Lung (tissue), 12 donors: ENCODE results near the gene AMBRA1. TPM values are rescaled to one million over a fixed set of nuclear protein-coding genes. Genes with fewer than 3 reads are reported as not detected.

ENCODE experiments used
- ATAC-seq: fragments of 200-7000 bp; cut with Tn5 transposase; one replicate; pipeline ENCODE4 v1.9.1; 2020; ENCODE audit warnings: moderate number of reproducible peaks; ENCODE audit not compliant: insufficient read depth, low FRiP score
- DNase-seq, 3 donors: peaks; one replicate each; pipeline ENCODE4 v3.0.0-alpha.2; 2013 to 2017
- H3K27ac ChIP-seq, 2 donors: one replicate each; pipeline ENCODE4 v1.5.1; 2013; ENCODE audit warnings: mild to moderate bottlenecking in 2 of 2, moderate library complexity in 2 of 2, control low read depth in 1 of 2, inconsistent platforms in 1 of 2, low read depth in 1 of 2, low read length in 1 of 2
- H3K27me3 ChIP-seq, 3 donors: one replicate each; pipeline ENCODE4 v1.5.1; 2013; ENCODE audit warnings: low read length in 2 of 3; ENCODE audit not compliant: control insufficient read depth in 3 of 3, insufficient read depth in 3 of 3
- H3K36me3 ChIP-seq, 4 donors: one replicate each; pipeline ENCODE4 v1.5.1; 2013; ENCODE audit warnings: low read length in 4 of 4, mild to moderate bottlenecking in 1 of 4, moderate library complexity in 1 of 4; ENCODE audit not compliant: control insufficient read depth in 4 of 4, insufficient read depth in 4 of 4
- H3K4me1 ChIP-seq, 5 donors: one replicate each; pipeline ENCODE4 v1.5.1; 2013; ENCODE audit warnings: low read length in 5 of 5, mild to moderate bottlenecking in 2 of 5, moderate library complexity in 1 of 5; ENCODE audit not compliant: control insufficient read depth in 5 of 5, insufficient read depth in 5 of 5
- H3K4me3 ChIP-seq: one replicate; pipeline ENCODE4 v1.5.1; 2013; ENCODE audit warnings: mild to moderate bottlenecking, control low read depth, moderate library complexity
- H3K9ac ChIP-seq, 2 donors: one replicate each; pipeline ENCODE4 v1.5.1; 2013; ENCODE audit warnings: low read length in 2 of 2, control low read depth in 1 of 2; ENCODE audit not compliant: insufficient read depth in 1 of 2
- H3K9me3 ChIP-seq, 4 donors: one replicate each; pipeline ENCODE4 v1.5.1; 2013; ENCODE audit warnings: low read length in 3 of 4, mild to moderate bottlenecking in 1 of 4, moderate library complexity in 1 of 4; ENCODE audit not compliant: control insufficient read depth in 4 of 4, insufficient read depth in 3 of 4
- CTCF ChIP-seq: IDR thresholded peaks from 2 replicates; pipeline ENCODE4 v1.5.1; 2012; ENCODE audit warnings: mild to moderate bottlenecking; ENCODE audit errors: control extremely low read depth, extremely low read depth
- WGBS, 2 donors: extraction: QIAGEN DNeasy Blood & Tissue Kit; methylation state at CpG; one replicate each; pipeline ENCODE4 v1.1.7; 2013; 5-methylcytosine and 5-hydroxymethylcytosine counted together
- polyA plus RNA-seq, 2 donors: library from polyadenylated mRNA; stranded (reverse); fragments of 200-250 nt; gene quantifications; one replicate each; pipeline ENCODE4 v1.2.1, GENCODE V29; 2013
- total RNA-seq, 2 donors: library from RNA; depleted of rRNA in 1 of 2; stranded (reverse); fragments of >200 nt in 1 of 2; gene quantifications; one replicate each; pipeline ENCODE4 v1.2.1, GENCODE V29; 2014 to 2021
- donor health status: control.
- donor health status: control.
- donor health status: Bipolar disorder and iron deficiency.
- donor health status: healthy.
- donor health status: DM: yes; HTN: yes; CAD: no.

The AMBRA1 gene
- total and polyA plus RNA-seq, 4 donors: 7.4 to 41.2 (median 23.7) TPM

GRCh38 chr11:46418751-46419150, 175.1 kb downstream of the AMBRA1 start:
- no peak overlapping the region for H3K4me3 ChIP-seq
- no peak overlapping the region for H3K27ac ChIP-seq
- peaks cover 9 to 40% (median 19%) of the 10 kb centered on the region in 4 donors for H3K36me3 ChIP-seq
- H3K9me3 ChIP-seq: no peaks in the 10 kb centered on the region
- no peak for DNase-seq
- peaks cover 0 to 5% (median 0%) of the 10 kb centered on the region in 5 donors for H3K4me1 ChIP-seq
- no peak for TF ChIP-seq CTCF
- 97% methylated on average over 5 of the region's 5 CpGs for WGBS, 2 donors
- H3K27me3 ChIP-seq: no peaks in the 10 kb centered on the region
- ATAC-seq: no peak
- H3K9ac ChIP-seq: no peak overlapping the region

GRCh38 chr11:46417711-46418110, 176.1 kb downstream of the AMBRA1 start:
- ATAC-seq (no peak), DNase-seq (no peak)
- Histone ChIP-seq H3K9me3 (no peaks in the 10 kb centered on the region), H3K27ac (no peak overlapping the region), H3K4me3 (no peak overlapping the region), H3K36me3 (peaks cover 11 to 44% (median 23%) of the 10 kb centered on the region in 4 donors), H3K4me1 (peaks cover 0 to 3% (median 0%) of the 10 kb centered on the region in 5 donors), H3K27me3 (no peaks in the 10 kb centered on the region), H3K9ac (no peak overlapping the region)
- WGBS, 2 donors: 90 to 96% methylated on average over 7 of the region's 7 CpGs
- TF ChIP-seq CTCF: no peak

GRCh38 chr11:46414879-46415278, 178.9 kb downstream of the AMBRA1 start:
- no peak for TF ChIP-seq CTCF
- Histone ChIP-seq H3K9ac (no peak overlapping the region), H3K27me3 (no peaks in the 10 kb centered on the region), H3K27ac (no peak overlapping the region), H3K36me3 (peaks cover 7 to 40% (median 19%) of the 10 kb centered on the region in 4 donors), H3K4me1 (no peaks in the 10 kb centered on the region), H3K4me3 (no peak overlapping the region), H3K9me3 (no peaks in the 10 kb centered on the region)
- ATAC-seq (no peak), DNase-seq (no peak)
- 64% methylated on average over 3 of the region's 3 CpGs for WGBS, 2 donors

GRCh38 chr11:46414466-46414796, 179.4 kb downstream of the AMBRA1 start:
- peaks cover 7 to 44% (median 19%) of the 10 kb centered on the region in 4 donors for H3K36me3 ChIP-seq
- 92 to 96% methylated on average over 5 of the region's 5 CpGs for WGBS, 2 donors
- H3K4me3 ChIP-seq: no peak overlapping the region
- no peaks in the 10 kb centered on the region for H3K27me3 ChIP-seq
- TF ChIP-seq CTCF: no peak
- ATAC-seq (no peak), DNase-seq (no peak)
- H3K4me1 ChIP-seq: no peaks in the 10 kb centered on the region
- H3K27ac ChIP-seq: no peak overlapping the region
- no peaks in the 10 kb centered on the region for H3K9me3 ChIP-seq
- H3K9ac ChIP-seq: no peak overlapping the region
